Testis (tissue), 3 donors: ENCODE data around the gene DNAJA4. TPM values are rescaled to one million over a fixed set of nuclear protein-coding genes. Genes with fewer than 3 reads are reported as not detected.

Source experiments
- DNase-seq: peaks from one replicate; pipeline ENCODE4 v3.0.0-alpha.2; 2019
- H3K27ac ChIP-seq, 2 donors: fragments of 200-600 bp; sonication (generic); one replicate each; pipeline ENCODE4 v1.5.1; 2019
- H3K27me3 ChIP-seq: fragments of 200-600 bp; sonication (generic); one replicate; pipeline ENCODE4 v1.5.1; 2019
- H3K36me3 ChIP-seq: fragments of 200-600 bp; sonication (generic); one replicate; pipeline ENCODE4 v1.5.1; 2017; ENCODE audit warnings: low read depth; ENCODE audit errors: missing control alignments
- H3K4me1 ChIP-seq: fragments of 200-600 bp; sonication (generic); one replicate; pipeline ENCODE4 v1.5.1; 2019
- H3K4me3 ChIP-seq, 2 donors: fragments of 200-600 bp; sonication (generic); one replicate each; pipeline ENCODE4 v1.5.1; 2017 to 2019
- H3K9me3 ChIP-seq: fragments of 200-600 bp; sonication (generic); one replicate; pipeline ENCODE4 v1.5.1; 2017
- POLR2A ChIP-seq: fragments of 450-650 bp; IDR thresholded peaks from one replicate; pipeline ENCODE4 v1.6.1; 2017; ENCODE audit warnings: antibody characterized with exemption, mild to moderate bottlenecking, moderate library complexity
- WGBS, 2 donors: methylation state at CpG; one replicate each; pipeline ENCODE4 v1.1.5; 2018; 5-methylcytosine and 5-hydroxymethylcytosine counted together
- intact Hi-C: fragments of 100-400 bp; cut with DNase I; formaldehyde crosslinking; loops from one replicate; pipeline ENCODE4 v1.15.1; 2023; ENCODE audit warnings: low total_unique reads
- polyA plus RNA-seq: library from polyadenylated mRNA; stranded (reverse); fragments of 350-450 nt; fragmentation: Illumina TruSeq; extraction: RNeasy Lipid Tissue Mini Kit (QIAGEN cat#74804); gene quantifications from one replicate; pipeline ENCODE4 v1.2.3, GENCODE V29; 2014; ENCODE audit warnings: low read depth, low replicate concordance; ENCODE audit not compliant: insufficient read depth
- total RNA-seq, 2 donors: library from RNA; depleted of rRNA; stranded (reverse); fragments of >200 nt; gene quantifications; one replicate each; pipeline ENCODE4 v1.2.3, GENCODE V29; 2016
- TF ChIP-seq, protein P1 (sequence below), 3 experiments: fragments of 450-650 bp in 2 of 3; fragments of 200-600 bp in 1 of 3; sonication (generic) in 1 of 3; IDR thresholded peaks; one replicate each; pipeline ENCODE4 v1.5.1; 2016 to 2019; ENCODE audit warnings: antibody characterized with exemption in 3 of 3, mild to moderate bottlenecking in 2 of 3, moderate library complexity in 1 of 3

The DNAJA4 gene
- total and polyA plus RNA-seq, 3 donors from 2014 or later: 88.4 to 183 (median 145) TPM

DNA sequence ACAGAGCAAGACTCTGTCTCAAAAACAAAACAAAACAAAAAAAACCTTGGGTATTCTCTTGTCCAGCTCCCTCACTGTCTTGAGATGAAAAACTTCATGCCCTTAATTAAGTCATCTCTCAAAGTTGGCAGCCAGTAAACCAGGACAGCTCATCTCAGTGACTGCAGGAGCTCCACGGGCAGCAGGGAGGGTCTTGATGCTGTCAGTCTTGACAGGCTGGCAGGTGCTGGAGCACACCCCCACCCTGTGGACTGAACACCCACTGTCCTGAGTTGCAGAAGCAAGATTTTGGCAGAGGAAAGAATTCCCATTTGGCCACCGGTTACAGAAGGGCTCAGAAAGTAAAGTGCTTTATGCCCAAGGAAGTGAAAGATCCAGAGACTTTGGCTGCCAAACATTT lies 8.0 kb downstream of the DNAJA4 start:
- Histone ChIP-seq H3K9me3 (no peaks in the 10 kb centered on the region), H3K36me3 (no peaks in the 10 kb centered on the region), H3K27ac (no peak overlapping the region), H3K4me1 (no peaks in the 10 kb centered on the region), H3K27me3 (no peaks in the 10 kb centered on the region), H3K4me3 (no peak overlapping the region)
- 76 to 77% methylated on average over 2 of the region's 2 CpGs for WGBS, 2 donors
- TF ChIP-seq POLR2A: no peak
- TF ChIP-seq, protein P1, sequence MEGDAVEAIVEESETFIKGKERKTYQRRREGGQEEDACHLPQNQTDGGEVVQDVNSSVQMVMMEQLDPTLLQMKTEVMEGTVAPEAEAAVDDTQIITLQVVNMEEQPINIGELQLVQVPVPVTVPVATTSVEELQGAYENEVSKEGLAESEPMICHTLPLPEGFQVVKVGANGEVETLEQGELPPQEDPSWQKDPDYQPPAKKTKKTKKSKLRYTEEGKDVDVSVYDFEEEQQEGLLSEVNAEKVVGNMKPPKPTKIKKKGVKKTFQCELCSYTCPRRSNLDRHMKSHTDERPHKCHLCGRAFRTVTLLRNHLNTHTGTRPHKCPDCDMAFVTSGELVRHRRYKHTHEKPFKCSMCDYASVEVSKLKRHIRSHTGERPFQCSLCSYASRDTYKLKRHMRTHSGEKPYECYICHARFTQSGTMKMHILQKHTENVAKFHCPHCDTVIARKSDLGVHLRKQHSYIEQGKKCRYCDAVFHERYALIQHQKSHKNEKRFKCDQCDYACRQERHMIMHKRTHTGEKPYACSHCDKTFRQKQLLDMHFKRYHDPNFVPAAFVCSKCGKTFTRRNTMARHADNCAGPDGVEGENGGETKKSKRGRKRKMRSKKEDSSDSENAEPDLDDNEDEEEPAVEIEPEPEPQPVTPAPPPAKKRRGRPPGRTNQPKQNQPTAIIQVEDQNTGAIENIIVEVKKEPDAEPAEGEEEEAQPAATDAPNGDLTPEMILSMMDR (IDR thresholded peaks at IDR 0.05): no peak
- intact Hi-C loops: no loop called here
- DNase-seq: no peak

DNA sequence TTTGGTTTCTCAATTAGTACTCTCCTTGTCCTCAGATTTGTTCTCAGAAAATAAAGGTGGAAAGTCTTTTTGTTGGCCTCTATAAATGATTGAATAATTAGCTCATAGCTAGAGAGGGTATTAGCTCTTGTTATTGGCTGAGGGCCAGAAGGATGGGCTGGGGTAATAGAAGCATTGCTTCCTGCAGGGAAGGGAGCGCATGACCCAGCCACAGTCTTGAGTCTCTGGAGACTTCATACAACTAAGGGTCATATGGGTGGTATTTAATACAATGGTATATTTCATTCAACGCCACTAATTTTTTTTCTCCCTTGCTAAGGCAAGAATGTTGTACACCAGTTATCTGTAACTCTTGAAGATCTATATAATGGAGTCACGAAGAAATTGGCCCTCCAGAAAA lies 8.4 kb downstream of the DNAJA4 start:
- Histone ChIP-seq H3K9me3 (no peaks in the 10 kb centered on the region), H3K27me3 (no peaks in the 10 kb centered on the region), H3K36me3 (no peaks in the 10 kb centered on the region), H3K4me1 (no peaks in the 10 kb centered on the region), H3K4me3 (no peak overlapping the region), H3K27ac (no peak overlapping the region)
- intact Hi-C loops: no loop called here
- no peak for DNase-seq
- TF ChIP-seq, protein P1 (IDR thresholded peaks at IDR 0.05): no peak
- TF ChIP-seq POLR2A: no peak
- 93 to 95% methylated on average over 3 of the region's 3 CpGs for WGBS, 2 donors

DNA sequence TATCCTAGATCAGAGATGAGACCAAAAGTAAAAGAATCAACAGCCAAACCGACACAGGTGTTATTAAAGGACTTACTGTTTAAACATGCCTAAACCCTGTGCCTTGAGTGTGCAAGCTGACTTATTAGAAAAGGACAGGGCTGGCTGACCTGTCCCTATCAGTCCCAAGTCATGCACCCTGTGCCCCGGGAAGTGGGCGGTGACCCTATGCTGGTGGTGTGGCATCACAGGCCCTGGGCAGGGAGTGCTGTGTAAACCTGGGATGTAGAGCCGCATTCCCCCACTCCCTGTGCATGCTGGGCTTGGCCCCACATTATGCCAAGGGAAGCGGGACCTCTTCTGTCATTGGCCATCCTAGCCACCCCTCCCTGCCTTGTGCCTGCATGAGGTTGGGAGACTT lies 10.6 kb downstream of the DNAJA4 start:
- Histone ChIP-seq H3K36me3 (no peaks in the 10 kb centered on the region), H3K27ac (no peak overlapping the region), H3K4me1 (no peaks in the 10 kb centered on the region), H3K27me3 (no peaks in the 10 kb centered on the region), H3K4me3 (no peak overlapping the region), H3K9me3 (no peaks in the 10 kb centered on the region)
- WGBS, 2 donors: 80 to 90% methylated on average over 5 of the region's 5 CpGs
- DNase-seq: no peak
- intact Hi-C loops: no loop called here
- TF ChIP-seq POLR2A: no peak
- TF ChIP-seq, protein P1 (IDR thresholded peaks at IDR 0.05): no peak

DNA sequence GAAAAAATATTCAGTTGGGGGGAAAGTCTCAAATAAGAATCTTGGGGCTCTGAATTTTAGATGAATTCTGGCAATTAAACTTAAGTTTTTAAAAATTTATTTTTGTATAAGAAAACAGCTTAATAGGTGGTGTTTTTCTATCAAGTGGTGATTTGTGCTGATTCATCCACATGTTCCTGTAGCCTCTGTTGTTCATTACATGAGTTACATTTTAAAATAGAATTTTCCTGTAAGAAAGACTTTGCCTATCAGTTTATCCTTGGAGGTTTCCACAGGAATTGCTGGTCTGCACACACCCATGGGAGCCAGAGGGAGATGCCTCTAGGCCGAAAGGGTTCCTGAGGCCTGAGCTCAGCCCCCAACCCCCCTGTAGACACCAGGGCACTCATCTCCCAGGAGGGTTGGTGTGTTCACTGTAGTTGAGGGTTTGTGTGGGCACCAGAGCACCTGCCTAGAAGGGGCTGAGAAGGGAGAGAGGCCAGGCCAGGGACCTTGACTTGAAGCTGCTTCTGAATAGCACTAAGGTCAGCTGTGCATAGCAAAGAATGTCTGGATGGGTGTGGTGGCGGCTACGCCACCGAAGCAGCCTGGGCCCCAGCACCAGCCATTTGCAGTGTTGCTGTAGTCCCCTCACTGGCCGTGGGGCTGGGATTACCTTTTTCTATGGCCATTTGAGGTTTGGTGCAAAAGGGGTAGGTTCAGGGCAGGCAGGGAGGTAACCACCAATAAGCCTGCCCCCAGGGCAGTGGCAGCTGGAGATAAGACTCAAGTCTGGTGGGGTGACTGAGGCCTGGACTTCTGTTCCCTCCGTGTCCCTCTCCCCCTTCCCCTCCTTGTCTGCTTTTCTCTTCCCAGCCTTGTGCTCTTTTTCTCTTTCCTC lies 11.9 kb downstream of the DNAJA4 start:
- 78 to 87% methylated on average over 6 of the region's 6 CpGs for WGBS, 2 donors
- intact Hi-C loops: no loop called here

More for the DNA sequence above, 11.9 kb downstream of the DNAJA4 start:
- Histone ChIP-seq H3K27ac (no peak overlapping the region), H3K4me3 (no peak overlapping the region), H3K9me3 (no peaks in the 10 kb centered on the region), H3K27me3 (no peaks in the 10 kb centered on the region), H3K36me3 (no peaks in the 10 kb centered on the region), H3K4me1 (no peaks in the 10 kb centered on the region)
- no peak for TF ChIP-seq POLR2A
- TF ChIP-seq, protein P1 (IDR thresholded peaks at IDR 0.05): no peak
- DNase-seq: no peak
